ENCODE data around the gene TMEM219. TPM values are rescaled to one million over a fixed set of nuclear protein-coding genes. Genes with fewer than 3 reads are reported as not detected.

Gene TMEM219
- total RNA-seq, 4 donors from 2014 or later, result 53.8 to 149 (median 120) TPM

- TF ChIP-seq CTCF (IDR thresholded peaks at IDR 0.05; ENCODE audit: low read depth), result no peak
Measured at GRCh38 chr16:29973384-29974246, 11.7 kb downstream of the TMEM219 start, which contains the start of gene TAOK2. TSS of gene TAOK2 (plus strand) at chr16:29973868. CDS start at chr16:29977773, 3,905 bp downstream.

GRCh38 chr16:29974291-29975133, 12.6 kb downstream of the TMEM219 start:
- no peak for TF ChIP-seq CTCF (IDR thresholded peaks at IDR 0.05; ENCODE audit: low read depth)

- no peak for TF ChIP-seq CTCF (IDR thresholded peaks at IDR 0.05; ENCODE audit: low read depth)
Measured at GRCh38 chr16:29975134-29975538, 13.3 kb downstream of the TMEM219 start.

GRCh38 chr16:29975811-29976511, 14.1 kb downstream of the TMEM219 start:
- no peak for TF ChIP-seq CTCF (IDR thresholded peaks at IDR 0.05; ENCODE audit: low read depth)

- TF ChIP-seq CTCF (IDR thresholded peaks at IDR 0.05; ENCODE audit: low read depth), result no peak
Measured at GRCh38 chr16:29977063-29977825, 15.4 kb downstream of the TMEM219 start.

GRCh38 chr16:29978081-29978480, 16.2 kb downstream of the TMEM219 start:
- no peak for TF ChIP-seq CTCF (IDR thresholded peaks at IDR 0.05; ENCODE audit: low read depth)
